CD4-positive, alpha-beta T cell treated with Interleukin-10 for 1 hour (primary cell): ENCODE data around the gene DDIT4.
A peak's percentile ranks its signal among the peaks of the same experiment; 100 is the strongest.
"Not testable (repeated sequence)": the region's sequence is repeated elsewhere in the genome, so short reads cannot be mapped to it uniquely, and the experiment has no call there.

Experiments
- DNase-seq: peaks from one replicate; pipeline ENCODE4 v3.0.0-alpha.2; 2020

The DDIT4 gene

DNA sequence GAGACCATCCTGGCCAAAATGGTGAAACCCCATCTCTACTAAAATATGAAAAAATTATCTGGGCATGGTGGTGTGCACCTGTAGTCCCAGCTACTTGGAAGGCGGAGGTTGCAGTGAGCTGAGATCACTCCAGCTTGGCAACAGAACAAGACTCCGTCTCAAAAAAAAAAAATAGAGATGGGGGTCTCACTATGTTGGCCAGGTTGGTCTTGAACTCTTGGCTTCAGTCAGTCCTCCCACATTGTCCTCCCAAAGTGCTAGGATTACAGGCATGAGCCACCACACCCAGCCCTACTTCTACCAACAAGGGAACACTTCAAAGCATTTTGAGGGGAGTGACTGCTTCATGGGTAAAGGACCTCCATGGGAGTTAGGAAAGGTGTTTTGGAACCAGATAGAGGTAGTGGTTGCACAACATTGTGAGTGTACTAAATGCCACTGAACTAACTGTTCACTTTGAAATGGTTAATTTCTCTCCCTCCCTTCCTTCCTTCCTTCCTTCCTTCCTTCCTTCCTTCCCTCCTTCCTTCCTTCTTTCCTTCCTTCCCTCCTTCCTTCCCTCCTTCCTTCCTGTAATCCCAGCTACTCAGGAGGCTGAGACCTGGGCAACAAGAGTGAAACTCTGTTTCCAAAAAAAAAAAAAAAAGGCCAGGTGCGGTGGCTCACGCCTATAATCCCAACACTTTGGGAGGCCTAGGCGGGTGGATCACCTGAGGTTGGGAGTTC, 5.1 kb upstream of the DDIT4 start:
- not testable (repeated sequence) for DNase-seq

- no peak for DNase-seq
Measured at GRCh38 chr10:72270607-72271281, 3.0 kb upstream of the DDIT4 start.

DNA sequence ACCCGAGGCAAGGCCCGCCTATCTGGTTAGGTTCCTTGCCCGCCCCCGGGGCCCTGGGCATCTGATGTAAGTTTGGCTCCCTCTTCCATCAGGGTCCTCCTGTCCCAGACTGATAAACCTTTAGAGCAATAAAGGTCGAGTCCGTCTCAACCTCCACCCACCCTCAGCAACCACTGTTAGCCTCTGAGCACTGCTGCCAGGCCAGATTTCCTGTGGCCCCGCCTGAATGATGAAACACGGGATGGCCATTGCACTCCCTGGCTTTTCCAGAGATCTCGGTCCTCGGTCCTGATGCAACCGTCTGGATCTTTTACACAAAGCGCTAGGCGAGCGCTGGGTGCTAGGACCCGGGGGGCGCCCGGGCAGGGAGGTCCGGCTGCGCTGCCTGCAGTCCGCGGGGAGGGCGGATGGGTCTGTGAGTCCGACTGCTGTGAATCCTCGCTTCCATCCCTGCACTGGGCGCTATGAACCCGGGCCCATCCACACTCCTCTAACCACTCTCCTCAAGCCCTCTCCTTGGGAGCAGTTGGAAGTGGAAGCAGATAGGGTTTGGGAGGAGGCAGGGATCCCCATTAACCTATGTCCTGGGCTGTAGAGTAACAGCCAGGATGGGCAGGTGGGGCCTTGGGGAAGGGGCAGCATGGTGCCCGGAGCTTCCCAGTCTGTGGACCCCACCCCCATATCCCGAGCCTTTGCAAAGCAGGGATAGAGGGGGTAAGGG, 875 bp upstream of the DDIT4 start:
- DNase-seq: no peak

GRCh38 chr10:72274213-72274729, 547 bp downstream of the DDIT4 start:
- no peak for DNase-seq

GRCh38 chr10:72274730-72275350, 1.1 kb downstream of the DDIT4 start:
- DNase-seq: peak; percentile 79

- no peak for DNase-seq
Measured at GRCh38 chr10:72275351-72276012, 1.8 kb downstream of the DDIT4 start.

DNA sequence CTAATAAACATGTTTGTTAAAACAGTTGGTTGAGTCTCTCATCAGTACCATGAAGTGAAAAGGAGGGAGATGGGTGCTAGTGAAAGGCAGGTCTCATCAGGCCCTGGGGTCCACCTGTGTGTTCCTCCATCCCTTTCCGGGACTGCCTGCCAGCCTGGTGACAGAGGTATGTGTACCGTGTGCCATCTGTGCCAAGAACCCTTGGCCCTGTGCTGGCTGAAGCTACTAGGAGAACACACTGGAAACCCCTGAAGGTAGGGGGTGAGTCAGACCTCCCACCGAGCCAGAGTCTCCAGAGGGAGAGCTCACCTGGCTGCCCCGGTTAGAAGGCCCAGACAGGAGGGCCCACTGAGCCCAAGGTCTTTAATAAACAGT, 2.3 kb downstream of the DDIT4 start:
- no peak for DNase-seq

DNA sequence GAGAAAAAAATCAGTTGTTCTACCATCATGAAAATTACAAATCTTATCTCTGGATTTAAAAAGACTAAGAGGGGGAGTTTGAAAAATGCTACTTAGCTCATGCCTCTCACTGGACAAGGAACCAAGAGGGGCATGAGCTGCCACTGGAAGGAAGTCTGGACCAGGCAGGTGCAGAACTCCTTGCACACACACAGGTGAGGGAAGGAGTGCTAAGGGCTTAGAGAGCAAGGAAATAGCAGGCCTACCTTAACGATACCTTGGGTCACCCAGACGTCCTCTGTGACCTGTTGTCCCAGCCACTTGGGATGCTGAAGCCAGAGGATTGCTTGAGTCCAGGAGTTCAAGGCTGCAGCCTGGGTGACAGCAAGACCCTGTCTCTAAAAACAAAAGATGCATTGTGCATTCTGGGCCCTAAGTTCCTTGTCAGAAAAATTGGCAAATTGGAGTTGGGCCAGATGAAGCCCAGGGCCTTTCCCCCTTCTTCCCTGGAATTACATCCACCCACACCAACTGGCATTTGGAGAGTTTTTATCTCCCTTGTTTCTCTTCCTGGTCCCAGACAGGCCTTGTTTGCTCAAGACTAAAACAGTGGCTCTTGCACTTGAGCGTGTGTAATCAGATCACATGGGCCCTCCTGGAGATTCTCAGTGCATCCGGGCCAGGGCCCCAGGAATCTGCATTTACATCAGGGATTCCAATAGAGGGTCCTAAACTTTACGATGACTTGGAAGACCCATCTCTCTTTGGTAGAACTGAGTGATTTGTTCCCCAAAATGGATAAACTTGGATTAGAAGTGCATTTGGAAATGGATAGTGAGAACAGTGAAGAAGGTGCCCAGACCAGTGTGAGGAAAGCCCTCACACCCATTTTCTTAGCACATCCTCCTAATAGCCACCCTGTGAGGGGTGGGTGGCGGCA, 3.0 kb downstream of the DDIT4 start:
- DNase-seq: no peak

DNA sequence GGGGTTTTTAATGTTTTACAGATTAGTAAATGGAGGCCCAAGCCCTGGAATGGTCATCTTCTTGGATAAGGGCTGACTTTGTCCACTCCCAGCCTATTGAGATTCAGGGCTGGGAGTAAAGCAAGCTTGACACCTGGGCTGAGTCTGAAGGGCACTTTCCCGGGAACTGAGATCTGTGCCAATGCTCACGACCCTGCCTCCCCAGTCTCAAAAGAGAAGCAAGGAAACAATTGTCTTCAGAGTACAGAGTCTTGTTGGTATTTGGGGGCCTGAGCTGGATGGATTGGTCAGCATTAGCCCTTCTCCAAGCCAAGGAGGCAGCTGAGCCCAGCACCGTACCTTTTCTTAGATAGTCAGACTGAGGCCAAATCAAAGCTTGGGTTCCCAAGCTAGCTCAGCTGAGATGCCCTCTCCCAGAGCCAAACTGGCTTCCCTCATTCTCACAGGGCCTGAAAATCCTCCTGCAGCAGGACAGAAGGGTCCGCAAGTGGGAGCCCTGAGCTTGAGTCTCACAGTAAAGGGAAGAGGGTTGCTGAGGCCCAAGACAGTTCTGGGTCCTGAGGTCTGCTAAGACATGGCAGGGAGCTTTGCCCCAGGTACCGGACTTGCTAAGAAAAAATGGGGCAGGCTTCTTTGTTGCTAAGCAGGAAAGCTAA, 3.7 kb downstream of the DDIT4 start:
- no peak for DNase-seq

DNA sequence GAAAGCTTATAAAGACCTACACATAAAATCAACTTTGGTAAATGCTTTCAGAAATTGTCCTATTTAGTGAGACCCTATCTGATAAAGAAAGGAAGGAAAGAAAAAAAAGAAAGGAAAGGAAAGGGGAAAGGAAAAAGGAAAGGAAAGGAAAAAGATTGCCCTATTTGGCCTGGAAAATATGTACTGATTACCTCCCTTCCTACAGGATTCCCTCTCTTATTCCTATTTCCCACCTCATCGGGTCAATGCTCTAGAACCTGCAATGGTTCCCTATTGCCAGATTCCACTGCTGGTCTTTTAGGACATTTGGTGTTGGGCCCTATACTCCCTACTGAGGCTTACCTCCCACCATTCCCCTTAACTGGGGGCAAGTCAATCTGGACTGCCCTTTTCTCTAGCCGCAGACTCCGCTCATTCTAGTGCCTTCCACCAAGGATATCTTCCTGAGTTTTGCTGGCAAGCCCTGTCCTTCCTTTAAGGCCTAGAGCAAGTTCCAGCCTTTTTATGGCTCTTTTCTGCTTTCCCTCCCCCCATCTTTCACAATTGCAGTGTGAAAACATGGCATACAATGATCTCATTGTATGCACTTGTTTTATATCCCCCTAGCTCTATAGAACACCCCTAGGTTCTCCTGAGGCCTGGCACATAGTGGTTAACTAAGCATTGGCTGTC, 4.4 kb downstream of the DDIT4 start:
- no peak for DNase-seq

- no peak for DNase-seq
Measured at GRCh38 chr10:72278668-72279393, 5.1 kb downstream of the DDIT4 start.

- not testable (repeated sequence) for DNase-seq
Measured at GRCh38 chr10:72279587-72279986, 5.9 kb downstream of the DDIT4 start.

DNA sequence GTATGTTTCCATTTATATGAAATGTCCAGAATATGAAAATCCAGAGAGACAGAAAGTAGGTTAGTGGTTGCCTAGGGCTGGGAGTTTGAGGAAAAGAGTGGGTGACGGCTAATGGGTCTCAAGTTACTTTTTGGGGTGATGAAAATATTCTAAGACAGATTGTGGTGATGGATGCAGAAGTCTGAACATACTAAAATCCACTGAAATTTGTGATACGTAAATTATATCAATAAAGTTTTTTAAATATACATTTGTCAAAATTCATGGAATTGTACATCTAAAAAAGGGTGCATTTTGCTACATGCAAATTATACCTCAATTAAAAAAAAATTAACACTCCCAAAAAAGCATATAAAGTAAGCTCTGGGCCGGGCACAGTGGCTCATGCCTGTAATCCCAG, 9.4 kb downstream of the DDIT4 start:
- no peak for DNase-seq

DNA sequence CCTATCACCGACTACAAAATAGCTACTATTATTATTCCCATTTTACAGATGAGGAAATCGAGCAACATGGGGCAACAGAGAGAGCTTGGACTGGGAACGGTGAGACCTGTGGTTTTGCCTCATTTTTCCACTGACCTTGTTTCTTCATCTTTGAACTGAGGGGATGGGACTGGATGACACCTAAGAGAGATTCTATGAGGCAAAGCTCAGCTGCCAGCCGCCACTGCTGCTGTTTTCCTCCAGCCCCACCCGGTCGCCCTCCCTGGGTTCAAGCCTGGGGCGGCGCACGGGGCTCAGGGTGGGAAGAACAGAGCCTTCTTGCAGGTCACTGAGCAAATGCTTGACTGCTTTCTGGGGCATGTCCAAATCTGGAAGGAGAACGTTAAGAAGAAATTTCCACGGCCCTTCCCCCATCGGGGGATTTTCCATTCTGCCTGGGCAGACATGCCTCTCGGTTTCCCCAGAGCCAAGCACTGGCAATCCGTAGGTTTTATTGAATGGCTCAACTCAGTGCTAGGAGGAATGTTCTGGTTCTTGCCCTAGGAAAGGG, 12.3 kb downstream of the DDIT4 start:
- DNase-seq: no peak

DNA sequence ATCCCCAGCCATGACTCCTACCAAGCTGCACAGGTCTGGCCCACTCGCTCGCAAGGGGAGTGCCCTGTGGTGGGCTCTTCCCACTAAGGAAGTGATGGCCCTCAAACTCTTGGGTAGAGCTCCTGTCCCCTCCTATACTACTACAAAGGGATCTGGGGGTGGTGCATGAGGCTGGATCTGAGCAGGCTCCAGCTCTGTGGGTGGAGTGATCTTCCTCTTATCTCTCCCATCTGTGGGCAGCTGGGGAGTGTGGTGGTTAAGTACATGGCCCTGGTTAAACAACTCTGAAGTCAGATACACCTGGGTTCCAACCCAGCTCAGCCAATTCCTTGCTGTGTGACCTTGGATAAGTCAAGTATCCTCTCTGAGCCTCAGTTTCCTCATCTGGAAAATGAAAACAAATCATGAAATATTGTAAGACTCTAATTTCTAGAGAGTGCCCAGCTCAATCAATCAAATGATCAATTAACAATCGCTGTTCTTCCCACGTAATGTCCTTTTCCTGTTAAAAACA, 17.4 kb downstream of the DDIT4 start:
- DNase-seq: peak; percentile 70

GRCh38 chr10:72292223-72292691, 18.5 kb downstream of the DDIT4 start:
- no peak for DNase-seq

- no peak for DNase-seq
Measured at GRCh38 chr10:72295330-72295910, 21.7 kb downstream of the DDIT4 start.

DNA sequence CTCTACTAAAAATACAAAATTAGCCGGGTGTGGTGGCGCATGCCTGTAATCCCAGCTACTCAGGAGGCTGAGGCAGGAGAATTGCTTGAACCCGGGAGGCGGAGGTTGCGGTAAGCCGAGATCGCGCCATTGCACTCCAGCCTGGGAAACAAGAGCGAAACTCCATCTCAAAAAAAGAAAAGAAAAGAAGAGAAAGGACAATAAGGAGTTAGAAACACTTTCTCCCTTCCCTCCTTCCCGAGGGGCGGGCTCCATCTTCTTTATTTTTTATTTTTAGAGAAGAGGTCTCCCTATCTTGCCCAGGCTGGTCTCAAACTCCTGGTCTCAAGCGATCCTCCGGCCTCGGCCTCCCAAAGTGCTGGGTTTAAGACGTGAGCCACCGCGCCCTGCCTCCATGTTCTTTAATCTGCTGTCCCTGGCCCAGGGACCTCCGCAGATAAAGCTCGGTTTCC, 23.1 kb downstream of the DDIT4 start:
- not testable (repeated sequence) for DNase-seq
